WI38 (cell line): ENCODE measurements around the gene IL17A.

Experiments
- H3K4me3 ChIP-seq: 2 replicates; pipeline ENCODE4 v1.5.1; 2011; ENCODE audit warnings: low read depth, mild to moderate bottlenecking, control low read depth, low read length
- CTCF ChIP-seq: IDR thresholded peaks from 2 replicates; pipeline ENCODE4 v1.5.1; 2012; ENCODE audit warnings: low read depth, mild to moderate bottlenecking, control low read depth, low read length

IL17A gene

GRCh38 chr6:52155791-52156576 lies 30.2 kb upstream of the IL17A start:
- no peak overlapping the region for H3K4me3 ChIP-seq
- no peak for TF ChIP-seq CTCF

- H3K4me3 ChIP-seq: no peak overlapping the region
- no peak for TF ChIP-seq CTCF
These were observed 28.8 kb upstream of the IL17A start for GRCh38 chr6:52157301-52157941.

- TF ChIP-seq CTCF: no peak
- no peak overlapping the region for H3K4me3 ChIP-seq
These were observed 25.6 kb upstream of the IL17A start for GRCh38 chr6:52160472-52161104.

GRCh38 chr6:52161689-52162438 lies 24.3 kb upstream of the IL17A start:
- TF ChIP-seq CTCF: no peak
- H3K4me3 ChIP-seq: no peak overlapping the region

GRCh38 chr6:52162940-52163908 lies 23.0 kb upstream of the IL17A start:
- peak; percentile 65 for TF ChIP-seq CTCF
- H3K4me3 ChIP-seq: no peak overlapping the region

- no peak for TF ChIP-seq CTCF
- no peak overlapping the region for H3K4me3 ChIP-seq
These were observed 21.7 kb upstream of the IL17A start for GRCh38 chr6:52164319-52165094.
